NCI-H1694 (cell line): ENCODE results near the gene GCK.
A peak's percentile ranks its signal among the peaks of the same experiment; 100 is the strongest.
"Not testable (repeated sequence)": the region's sequence is repeated elsewhere in the genome, so short reads cannot be mapped to it uniquely, and the experiment has no call there.

Experiments used
- DNase-seq: peaks from one replicate; lab custom pipeline; 2025; lab: John Stamatoyannopoulos, UW

GCK gene

DNA sequence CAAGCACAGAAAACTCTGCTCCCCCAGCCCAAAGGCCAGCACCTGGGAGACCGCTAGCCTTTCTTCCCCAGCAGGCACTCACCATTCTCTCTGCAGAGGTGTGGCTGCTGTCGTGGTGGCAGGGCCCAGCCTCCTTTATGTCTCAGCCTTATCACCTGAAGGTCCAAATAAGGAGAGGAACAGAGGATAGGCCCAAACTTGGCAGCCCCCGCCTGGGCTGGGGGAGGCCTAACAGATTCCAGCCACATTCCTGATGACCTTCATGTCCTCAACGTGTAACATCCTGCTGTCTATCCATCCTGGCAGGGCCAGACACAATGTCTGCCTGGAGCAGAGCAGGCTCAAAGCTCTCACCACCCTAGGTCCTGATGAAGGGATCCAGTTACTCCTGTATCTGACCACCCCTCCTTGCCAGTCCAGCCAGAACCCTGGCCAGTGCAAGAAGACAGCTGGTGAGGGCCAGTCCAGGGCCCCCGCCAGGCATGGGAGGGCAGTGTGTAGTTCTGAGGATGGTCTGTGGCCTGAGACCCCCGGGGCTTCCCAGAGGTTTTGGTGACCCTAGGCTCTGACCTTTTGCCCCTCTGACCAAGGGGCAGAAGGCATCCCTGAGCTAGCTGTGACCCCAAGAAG, 47.9 kb downstream of the GCK start, which contains the start of gene MYL7:
MYL7 (minus strand) TSS at position 112 of the 630 bp plus-strand sequence; CDS start at position 85, 27 bp downstream.
- DNase-seq: no peak

DNA sequence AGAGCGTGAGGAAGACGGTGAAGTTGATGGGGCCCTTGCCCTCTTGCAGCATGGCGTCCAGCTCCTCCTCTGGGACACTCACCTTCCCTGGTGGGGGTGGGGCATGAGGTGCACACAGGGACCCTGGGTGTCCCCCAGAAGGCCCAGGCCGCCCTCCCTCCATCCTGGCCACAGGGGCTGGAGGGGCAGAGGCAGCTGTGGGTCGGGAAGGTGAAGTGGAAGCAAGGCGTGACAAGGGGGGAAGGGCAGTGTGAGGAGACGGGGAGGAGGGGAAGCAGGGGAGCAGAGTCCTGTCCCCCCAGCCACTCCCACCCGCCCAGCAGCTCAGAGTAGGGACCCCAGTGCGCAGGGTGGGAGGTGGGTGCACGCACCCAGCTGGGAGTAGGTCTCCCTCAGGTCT, 48.9 kb downstream of the GCK start:
- DNase-seq: no peak

DNA sequence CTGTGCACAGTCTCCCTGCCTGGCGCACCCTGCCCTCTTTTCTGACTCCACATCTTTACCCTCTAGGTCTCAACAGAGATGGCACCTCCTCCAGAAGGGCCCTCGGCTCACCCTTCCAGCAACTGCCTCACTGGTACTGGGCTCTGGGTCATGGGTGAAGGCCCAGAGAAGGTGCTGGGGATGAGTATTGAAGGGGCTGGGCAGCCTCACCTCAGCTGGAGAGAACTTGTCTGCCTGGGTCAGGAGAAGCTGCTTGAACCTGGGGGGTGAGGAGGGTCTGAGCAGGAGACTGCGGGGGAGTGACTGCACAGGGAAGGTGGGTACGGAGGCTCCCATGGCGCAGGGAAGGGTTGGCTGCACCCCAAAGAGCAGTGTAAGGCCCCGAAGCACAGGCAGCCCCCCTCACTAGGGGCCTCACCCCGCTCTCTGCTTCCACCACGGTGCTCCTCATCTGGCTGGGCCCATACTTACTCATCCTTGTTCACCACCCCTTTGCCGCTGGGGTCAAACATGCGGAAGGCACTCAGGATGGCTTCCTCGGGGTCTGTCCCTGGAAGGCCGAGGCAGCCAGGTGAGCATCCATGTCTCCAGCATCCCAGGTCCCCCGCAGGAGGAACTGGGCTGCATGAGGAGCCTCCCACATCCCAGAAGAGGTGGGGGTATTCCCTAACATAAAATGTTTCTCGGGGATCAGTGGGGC, 49.8 kb downstream of the GCK start:
- DNase-seq: no peak

DNA sequence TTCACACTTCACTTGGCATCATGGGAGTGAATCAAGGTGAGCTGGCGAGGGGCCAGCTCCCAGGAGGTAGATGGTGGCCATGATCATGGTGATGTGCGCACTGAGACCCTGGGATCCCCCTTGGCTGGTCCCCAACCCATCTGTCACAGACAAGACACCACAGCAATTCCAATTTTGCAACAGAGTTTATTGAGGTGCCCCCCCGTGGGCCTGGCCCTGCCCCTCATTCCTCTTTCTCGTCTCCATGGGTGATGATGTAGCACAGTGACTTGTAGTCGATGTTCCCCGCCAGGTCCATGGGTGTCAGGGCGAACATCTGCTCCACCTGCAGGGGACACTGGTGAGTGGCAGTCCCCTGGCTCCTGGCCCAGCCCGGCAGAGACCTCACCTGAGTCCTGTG, 50.5 kb downstream of the GCK start:
- DNase-seq: no peak

DNA sequence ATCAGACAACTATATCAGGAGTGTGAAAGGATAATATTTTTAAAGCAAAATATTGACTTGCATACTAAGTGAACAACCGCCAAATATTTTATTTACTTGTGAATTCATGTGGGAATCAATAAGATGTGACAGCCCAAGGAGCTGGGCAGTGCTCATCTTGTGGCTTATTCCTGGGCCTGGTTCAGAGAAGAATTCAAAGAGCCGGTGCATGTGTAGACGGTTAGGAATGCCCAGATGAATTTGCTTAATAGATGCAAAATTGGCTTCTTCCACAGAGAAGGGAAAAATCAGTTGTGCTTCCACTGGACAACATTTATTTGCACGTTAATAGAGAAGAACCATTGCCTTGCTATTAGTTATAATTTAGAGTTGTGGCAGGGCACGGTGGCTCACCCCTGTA, 52.5 kb downstream of the GCK start:
- DNase-seq: no peak

DNA sequence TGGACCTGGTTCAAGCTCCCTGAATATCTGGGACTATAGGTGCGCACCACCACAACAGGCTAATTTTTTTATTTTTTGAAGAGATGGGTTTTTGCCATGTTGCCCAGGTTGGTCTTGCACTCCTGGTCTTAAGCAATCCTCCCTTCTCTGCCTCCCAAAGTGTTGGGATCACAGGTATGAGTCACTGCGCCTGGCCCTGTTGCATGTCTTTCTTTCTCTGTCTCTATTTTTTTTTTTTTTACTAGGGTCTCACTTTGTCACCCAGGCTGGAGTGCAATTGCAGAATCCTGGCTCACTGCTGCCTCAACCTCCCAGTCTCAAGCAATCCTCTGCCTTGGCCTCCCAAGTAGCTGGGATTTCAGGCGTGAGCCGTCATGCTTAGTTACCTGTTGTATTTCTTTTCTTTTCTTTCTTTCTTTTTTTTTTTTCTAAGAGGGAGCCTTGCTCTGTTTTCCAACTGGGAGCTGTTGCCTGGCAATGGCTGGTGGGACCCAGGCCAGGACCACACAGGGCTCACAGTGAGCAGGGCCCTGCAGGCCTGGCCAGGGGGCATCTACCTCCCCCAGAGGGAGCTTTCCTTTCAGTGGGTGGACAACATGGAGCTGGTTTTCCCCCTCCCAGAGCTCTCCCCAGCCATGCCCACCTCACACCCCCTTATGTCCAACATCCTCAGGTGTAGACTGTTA, 54.2 kb downstream of the GCK start:
- DNase-seq: no peak

DNA sequence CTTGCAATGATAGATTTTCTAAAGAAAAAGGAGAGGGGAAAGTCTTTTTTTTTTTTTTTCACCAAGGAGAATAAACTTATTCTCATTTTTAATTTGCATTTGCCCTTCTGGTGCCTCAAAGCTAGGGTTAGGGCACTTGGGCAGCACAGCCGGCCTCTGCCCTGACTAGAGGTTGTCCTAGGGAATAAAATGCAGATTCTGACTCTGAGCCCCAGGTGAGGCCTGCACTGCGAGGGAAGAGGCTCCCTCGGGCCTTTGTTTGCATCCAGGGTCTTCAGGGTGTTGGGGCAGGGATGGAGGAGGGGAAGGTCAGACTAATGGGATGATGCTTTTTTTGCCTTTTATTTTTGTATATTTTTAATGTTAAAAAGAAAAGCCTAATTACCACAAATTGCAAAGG, 55.9 kb downstream of the GCK start:
- DNase-seq: no peak

DNA sequence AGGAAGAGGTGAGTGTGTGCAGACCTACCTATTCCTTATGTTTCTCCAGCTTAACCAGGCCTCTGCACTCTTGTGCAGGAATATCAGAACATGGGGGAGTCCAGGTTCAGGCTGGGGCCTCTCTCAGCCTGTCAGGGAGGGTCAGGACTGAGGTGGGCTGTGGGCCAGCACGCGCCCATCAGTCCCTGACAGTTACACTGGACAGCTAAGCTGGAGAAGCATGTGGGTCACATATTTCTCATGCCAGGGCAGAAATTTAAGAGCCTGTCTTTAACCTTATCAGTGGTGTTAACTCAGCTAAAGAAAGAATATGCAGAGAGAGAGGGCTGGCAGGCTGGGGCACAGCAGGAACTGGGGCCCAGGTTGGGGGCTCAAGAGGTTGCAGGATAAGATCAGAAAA, 57.2 kb downstream of the GCK start:
- no peak for DNase-seq

DNA sequence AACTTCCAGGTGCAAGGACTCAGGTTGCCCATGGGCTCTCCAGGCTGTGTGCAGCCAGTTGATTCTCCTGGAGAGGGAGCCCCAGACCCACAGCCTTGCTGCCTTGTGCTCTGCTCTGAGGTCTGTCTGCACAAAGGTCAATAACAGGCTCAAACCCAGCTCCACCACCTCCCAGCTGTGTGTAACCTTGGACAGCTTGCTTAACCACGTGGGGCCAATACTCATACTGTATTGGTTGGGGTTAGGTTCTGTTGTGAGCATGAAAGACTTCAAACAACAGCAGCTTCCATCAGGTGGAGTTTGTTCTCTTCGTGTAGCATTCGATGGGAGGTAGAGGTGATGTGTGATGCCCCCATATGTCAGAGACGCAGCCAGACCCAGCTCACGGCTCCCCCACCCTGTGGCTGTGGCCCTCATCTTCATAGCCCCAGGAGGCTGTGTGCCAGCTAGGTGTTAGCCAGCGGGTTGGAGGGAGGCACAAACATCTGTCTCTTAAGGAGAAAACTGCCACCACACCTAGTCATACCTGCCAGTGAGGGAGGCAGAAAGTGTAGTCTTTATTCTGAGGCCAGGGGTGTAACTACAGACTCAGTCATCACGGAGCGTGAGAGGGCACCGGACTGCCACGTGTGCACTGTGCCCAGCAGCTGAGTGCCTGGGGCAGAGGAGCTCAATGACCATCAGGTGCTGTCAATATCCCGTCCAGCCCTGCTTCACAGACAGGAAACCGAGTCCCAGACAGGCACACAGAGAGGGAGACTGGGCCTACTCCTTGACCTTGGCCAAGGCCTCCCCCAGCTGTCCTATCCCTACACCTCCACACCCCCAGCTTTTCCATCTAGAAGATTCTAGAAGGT, 57.8 kb downstream of the GCK start:
- peak; percentile 64 for DNase-seq

DNA sequence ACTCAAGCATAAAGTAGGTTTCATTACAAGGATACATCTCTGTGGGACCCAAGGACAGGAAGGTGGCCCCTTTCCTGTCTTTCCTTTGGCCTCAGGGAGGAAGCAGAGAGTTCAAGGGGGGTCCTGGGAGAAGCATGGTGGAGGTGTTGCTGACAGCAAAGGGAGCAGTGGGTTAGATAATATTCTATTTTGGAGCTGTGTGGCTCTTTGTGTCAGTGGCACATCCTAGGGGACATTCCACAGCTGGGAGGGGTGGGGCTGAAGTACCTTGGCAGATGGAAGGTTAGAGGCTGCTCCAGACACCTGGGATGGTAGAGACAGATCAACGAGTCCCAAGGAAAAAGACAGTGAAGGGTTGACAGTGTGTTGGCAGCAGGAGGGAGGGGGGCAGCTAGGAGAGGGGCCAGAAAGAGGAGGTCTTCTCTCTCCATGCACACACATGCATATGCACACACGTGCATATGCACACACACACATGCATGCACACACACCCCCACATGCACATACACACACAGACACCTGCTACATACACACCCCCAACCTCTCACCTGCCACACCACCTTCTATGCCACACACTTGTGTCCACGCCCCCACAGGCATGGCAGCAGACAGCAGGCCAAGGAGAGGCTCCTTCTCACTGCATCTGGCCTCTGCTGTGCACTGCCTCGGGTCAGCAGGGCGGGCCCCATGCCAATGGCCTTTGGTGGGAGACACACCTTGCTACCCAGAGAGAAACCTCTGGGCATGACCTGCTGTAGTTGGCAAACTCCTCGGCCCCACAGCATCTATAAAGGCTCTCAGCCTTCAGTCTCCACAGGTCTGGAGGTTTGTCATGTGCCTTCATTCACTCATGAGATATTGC, 60.3 kb downstream of the GCK start:
- no peak for DNase-seq

DNA sequence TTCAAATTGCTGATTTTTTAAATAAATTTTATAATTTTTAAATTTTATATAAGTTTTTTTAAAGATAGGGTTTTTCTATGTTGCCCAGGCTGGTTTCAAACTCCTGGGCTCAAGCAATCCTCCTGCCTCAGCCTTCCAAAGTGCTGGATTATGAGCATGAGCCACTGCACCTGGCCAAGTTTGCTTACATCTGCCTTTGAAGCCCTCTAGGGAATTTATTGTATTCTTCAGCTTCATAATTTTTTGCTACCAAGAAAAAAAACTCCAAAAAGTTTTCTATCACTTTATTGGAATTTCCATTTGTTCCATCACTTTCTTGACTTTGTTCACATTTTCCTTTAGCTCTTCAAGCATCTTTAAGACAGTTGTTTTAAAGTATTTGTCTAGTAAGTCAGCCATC, 62.1 kb downstream of the GCK start:
- no peak for DNase-seq

DNA sequence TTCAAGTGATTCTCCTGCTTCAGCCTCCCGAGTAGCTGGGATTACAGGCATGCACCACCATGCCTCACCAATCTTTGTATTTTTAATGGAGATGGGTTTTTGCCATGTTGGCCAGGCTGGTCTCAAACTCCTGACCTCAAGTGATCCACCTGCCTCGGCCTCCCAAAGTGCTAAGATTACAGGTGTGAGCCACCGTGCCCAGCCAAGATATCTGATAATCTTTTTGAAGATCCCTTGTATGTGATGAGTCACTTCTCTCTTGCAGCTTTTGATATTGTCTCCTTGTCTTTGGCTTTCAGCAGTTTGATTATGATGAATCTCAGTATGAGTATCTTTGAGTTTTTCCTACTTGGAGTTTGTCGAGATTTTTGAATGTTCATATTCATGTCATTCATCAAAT, 62.7 kb downstream of the GCK start:
- not testable (repeated sequence) for DNase-seq

DNA sequence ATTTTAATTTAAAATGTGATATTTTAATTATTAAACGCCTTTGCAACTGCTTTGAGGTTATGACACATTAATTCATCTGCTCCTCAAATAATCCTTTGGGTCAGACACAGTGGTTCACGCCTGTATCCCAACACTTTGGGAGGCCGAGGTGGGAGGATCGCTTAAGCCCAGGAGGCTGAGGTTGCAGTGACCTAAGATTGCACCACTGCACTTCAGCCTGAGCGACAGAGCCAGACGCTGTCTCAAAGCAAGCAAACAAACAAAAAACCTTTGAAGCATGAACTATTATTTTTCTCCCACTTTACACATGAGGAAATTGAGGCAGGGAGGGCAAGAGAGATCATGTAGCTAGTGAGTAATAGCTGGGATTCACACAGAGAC, 64.4 kb downstream of the GCK start:
- no peak for DNase-seq

DNA sequence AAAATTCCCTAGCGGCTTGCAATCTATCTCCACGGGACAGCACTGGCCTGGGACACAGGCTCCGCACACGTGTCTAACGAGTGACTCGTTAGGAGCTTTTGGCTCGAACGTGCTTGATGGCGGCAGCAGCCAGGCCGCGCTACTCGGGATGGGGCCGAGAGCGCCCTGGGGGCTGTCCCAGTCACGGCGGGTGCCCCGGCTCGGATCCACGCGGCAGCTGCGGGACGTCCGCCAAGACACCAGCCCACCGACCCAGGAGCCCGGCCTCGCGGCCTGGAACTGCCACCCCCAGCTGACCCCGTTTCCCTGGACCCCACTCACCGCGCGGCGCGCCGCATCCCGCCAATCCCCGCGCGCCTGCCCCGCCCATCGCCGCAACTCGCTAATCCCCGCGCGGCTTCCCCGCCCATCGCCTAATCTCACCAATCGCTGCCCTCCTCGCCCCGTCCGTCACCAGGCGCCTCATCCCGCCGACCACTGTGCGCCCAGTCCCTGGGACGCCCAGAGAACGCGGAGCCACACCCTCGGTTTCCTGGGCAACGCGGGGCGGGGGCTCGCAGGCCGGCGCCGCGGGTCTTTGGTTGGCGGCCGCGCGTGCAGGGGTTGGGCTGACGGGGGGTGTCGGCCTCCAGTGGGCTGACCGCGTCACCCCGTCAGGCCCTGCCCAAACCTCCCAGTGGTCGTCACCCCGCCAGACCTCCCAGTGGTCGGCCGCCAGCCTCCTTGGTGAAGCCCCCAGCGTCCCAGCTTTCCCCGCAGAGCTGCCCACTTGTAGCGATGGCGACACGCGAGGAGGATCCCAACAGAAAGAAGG, 65.8 kb downstream of the GCK start, which contains the start of gene POLD2:
POLD2 (minus strand) TSS at position 359 of the 814 bp plus-strand sequence. CDS start 1,495 bp downstream, outside the sequence.
- DNase-seq: peak; percentile 95

DNA sequence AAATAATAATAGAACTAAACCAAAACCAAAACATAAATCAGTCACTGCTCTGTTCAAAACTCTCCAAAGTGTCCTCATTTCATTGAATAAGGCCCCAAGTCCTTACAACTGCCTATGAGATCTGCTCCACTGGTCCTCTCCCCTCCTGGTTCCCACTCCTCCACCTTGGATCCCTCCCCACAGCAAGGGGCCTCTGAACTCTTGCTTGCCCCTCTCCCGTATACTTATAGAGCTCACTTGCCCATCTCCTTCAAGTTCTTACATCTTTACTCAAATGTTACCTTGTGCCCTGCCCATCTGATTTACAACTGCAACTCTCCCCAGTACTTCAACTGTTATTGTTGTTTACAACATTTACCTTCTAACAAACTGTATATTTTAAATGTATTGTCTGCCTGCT, 66.7 kb downstream of the GCK start:
- DNase-seq: no peak

DNA sequence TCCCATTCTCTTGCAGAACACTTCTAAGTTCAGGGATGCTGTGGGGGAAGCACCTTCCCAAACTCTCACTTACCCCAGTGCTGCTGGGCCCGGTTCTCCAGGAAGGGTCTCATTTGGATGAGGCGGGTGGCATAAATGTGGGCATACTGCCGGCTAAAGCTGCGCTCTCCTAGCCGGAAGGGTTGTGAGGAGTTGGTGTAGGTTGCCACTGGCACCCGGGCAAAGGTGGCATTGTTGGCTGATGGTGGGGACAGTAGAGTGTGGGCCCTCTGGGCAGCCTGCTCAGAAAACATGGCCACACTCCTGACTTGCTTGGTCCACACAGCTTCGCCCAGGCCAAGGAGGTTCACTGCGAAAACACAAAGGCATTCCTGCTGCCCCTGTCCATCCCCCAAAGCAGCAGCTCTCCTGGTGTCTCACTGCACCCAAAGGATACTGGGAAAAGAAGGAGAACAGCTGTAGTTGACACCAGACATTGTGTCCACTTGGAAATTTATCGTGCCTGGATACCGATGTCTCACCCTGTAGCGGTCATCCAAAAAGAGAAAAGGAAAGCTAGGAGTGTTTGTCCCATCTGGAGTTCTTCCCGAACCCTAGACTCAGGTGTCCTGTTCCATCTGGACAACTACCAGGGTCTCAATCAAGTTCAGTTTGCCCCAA, 67.3 kb downstream of the GCK start:
- no peak for DNase-seq

DNA sequence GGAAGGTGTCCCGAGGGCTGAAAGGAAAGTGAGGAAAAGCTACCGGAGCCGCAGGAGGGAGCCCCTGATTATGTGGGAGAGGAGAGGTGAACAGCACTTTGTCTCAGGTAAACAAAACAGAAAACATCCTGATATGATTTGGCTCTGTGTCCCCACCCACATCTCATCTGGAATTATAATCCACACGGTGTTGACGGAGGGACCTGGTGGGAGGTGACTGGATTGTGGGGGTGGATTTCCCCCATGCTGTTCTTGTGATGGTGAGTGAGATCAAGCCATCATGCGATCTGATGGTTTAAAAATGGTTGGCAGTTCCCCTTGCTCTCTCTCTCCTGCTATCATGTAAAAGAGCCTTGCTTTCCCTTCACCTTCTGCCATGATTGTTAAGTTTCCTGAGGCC, 68.8 kb downstream of the GCK start:
- no peak for DNase-seq

DNA sequence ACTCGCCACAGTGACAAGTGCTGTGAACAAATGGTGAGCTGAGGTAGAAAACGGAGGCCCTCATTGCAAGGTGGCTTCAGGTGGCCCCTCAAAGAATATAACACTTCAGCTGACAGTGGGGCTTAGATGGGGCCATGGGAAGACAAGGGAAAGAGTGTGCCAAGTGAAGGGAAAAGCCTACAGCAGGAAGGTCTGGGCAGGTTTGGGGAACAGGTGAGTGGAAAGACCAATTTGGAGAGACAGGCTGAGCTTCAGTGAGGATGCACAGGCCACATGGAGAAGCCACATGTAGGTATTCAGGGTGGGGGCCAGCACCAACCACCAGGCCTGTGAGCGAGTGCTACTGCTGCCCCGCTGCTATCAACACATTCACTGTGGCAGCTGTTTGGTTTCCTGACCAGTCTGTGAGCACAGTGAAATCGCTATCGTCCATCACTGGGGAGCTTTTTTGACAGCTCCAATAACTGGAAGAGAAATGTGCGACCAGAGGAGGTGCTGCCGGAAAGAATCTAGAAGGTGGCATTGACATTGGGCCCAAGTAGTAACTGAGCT, 69.3 kb downstream of the GCK start:
- DNase-seq: no peak

DNA sequence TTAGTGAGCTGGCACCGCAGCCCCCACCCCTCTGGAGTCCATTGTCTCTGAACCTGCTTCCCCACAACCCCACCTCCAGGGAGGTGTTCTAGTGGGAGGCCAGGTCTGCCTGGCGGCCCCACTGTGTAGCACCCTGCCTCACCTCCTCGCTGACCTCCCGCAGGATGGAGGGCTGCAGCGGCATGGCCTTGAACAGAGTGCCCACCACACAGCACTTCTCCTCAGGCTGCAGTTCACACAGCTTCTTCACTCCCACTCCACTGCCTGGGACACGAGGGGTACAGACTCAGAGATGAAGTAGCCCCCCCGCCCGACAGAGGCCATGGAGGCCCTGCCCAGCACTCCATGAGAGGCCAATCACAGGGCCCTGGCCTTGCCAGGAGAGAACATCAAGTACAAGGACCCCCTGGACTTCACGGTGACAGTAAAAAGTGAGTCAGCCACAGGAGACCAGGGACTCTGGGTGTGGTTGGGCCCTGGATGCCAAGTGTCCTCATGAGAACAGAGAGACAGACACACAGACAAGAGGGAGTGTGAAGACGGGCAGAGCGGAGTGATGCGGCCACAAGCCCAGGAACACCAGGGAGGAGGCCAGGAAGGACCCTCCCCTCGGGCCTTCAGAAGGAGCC, 71.3 kb downstream of the GCK start:
- DNase-seq: no peak
